NCI-H524 treated with DMSO at 0.1 percent for 48 hours (cell line): ENCODE data around the gene ZNF106.

Experiments
- DNase-seq: peaks from one replicate; lab custom pipeline; 2025; lab: John Stamatoyannopoulos, UW

The ZNF106 gene

GRCh38 chr15:42490671-42491538, at the start of gene ZNF106:
TSS of gene ZNF106 (minus strand) at chr15:42491141. CDS start at chr15:42472289, 18,852 bp downstream.
- peak; percentile 78 for DNase-seq

GRCh38 chr15:42533246-42533645, 42.3 kb upstream of the ZNF106 start:
- DNase-seq: no peak

- no peak for DNase-seq
Observed at GRCh38 chr15:42528970-42529369, 38.0 kb upstream of the ZNF106 start.

GRCh38 chr15:42523331-42523730, 32.4 kb upstream of the ZNF106 start:
- DNase-seq: no peak

GRCh38 chr15:42511007-42511391, 20.1 kb upstream of the ZNF106 start:
- no peak for DNase-seq

GRCh38 chr15:42510258-42511006, 19.5 kb upstream of the ZNF106 start:
- no peak for DNase-seq

GRCh38 chr15:42508263-42508690, 17.3 kb upstream of the ZNF106 start:
- no peak for DNase-seq

- no peak for DNase-seq
Observed at GRCh38 chr15:42507514-42507913, 16.6 kb upstream of the ZNF106 start.

- no peak for DNase-seq
Observed at GRCh38 chr15:42504631-42505030, 13.7 kb upstream of the ZNF106 start.

- DNase-seq: no peak
Observed at GRCh38 chr15:42503825-42504224, 12.9 kb upstream of the ZNF106 start.

- no peak for DNase-seq
Observed at GRCh38 chr15:42502477-42502876, 11.5 kb upstream of the ZNF106 start.

- no peak for DNase-seq
Observed at GRCh38 chr15:42499858-42500609, 9.1 kb upstream of the ZNF106 start.

GRCh38 chr15:42498212-42499068, 7.5 kb upstream of the ZNF106 start:
- no peak for DNase-seq

- peak; percentile 68 for DNase-seq
Observed at GRCh38 chr15:42495361-42496212, 4.6 kb upstream of the ZNF106 start, which contains the start of gene SNAP23. TSS of gene SNAP23 (plus strand) at chr15:42495634. CDS start at chr15:42511847, 16,213 bp downstream.

- no peak for DNase-seq
Observed at GRCh38 chr15:42494998-42495360, 4.0 kb upstream of the ZNF106 start.

- DNase-seq: no peak
Observed at GRCh38 chr15:42493679-42494078, 2.7 kb upstream of the ZNF106 start.

- DNase-seq: no peak
Observed at GRCh38 chr15:42491539-42492225, 741 bp upstream of the ZNF106 start.

- no peak for DNase-seq
Observed at GRCh38 chr15:42490291-42490670, 660 bp downstream of the ZNF106 start.

- no peak for DNase-seq
Observed at GRCh38 chr15:42483677-42484076, 7.3 kb downstream of the ZNF106 start.

- no peak for DNase-seq
Observed at GRCh38 chr15:42482701-42483100, 8.2 kb downstream of the ZNF106 start.
